ENCODE data around the gene ATP6V0A4.
"Not testable (repeated sequence)": the region's sequence is repeated elsewhere in the genome, so short reads cannot be mapped to it uniquely, and the experiment has no call there.

The ATP6V0A4 gene

DNA sequence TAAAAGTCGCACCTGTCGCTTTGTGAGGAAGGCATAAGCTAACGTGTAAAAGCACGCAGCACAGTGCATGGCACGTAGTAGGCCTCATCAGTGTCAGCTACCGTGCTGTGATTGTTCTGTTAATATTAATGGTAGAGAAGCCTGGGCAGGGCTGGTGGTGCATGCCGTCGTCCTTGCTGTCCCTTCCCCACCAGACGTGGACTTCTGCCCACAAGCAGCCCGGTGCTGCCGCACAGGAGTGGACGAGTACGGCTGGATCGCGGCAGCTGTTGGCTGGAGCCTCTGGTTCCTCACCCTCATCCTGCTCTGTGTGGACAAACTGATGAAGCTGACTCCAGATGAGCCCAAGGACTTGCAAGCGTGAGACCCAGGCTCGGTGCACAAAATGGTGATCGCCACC is 4.7 kb upstream of the ATP6V0A4 start:
- DNase-seq (ENCODE audit: low read depth in 2 of 2), result no peak

DNA sequence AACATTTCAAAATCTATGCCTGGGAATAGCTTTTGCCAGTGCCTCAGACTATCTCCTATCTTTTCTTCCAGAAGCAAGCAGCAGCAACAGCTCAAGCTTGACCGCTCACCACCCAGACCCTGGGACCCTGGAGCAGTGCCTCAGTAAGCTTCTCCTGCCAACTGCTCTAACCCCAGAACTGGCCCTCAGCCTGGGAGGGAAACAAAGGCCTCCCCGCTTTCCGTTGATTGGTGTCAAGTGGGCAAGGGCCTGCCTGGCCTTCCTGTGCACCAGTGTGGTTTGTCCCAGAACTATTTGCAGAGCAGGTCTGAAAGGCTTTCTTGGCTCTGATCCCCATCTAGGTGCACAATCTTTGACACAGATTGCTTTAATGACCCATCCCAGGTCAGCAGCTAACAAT is 3.3 kb upstream of the ATP6V0A4 start:
- DNase-seq (ENCODE audit: low read depth in 2 of 2), result no peak

GRCh38 chr7:138799336-138800000 is 1.5 kb upstream of the ATP6V0A4 start:
- no peak for DNase-seq (ENCODE audit: low read depth in 2 of 2)

DNA sequence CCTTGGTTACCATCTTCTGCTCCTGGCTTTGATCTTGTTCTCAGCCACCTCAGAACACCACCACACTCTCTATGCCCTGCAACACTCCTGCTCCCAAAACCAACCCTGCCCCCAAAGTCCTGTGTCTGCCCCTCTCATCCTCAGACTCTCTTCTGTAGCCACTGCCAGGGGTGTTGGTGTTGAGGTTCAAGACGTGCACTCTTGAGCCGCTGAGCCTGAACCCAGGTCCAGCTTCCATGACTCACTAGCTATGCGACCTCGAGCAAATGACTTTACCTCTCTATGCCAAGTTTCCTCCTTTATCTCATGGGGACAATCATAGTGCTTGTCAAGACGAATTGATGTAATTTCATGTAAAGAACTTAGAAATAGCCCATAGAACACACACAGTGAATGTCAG is 840 bp upstream of the ATP6V0A4 start:
- DNase-seq (ENCODE audit: low read depth in 2 of 2), result no peak

- DNase-seq (ENCODE audit: low read depth in 2 of 2), result not testable (repeated sequence)
Measured at GRCh38 chr7:138797046-138797445, 950 bp downstream of the ATP6V0A4 start.

DNA sequence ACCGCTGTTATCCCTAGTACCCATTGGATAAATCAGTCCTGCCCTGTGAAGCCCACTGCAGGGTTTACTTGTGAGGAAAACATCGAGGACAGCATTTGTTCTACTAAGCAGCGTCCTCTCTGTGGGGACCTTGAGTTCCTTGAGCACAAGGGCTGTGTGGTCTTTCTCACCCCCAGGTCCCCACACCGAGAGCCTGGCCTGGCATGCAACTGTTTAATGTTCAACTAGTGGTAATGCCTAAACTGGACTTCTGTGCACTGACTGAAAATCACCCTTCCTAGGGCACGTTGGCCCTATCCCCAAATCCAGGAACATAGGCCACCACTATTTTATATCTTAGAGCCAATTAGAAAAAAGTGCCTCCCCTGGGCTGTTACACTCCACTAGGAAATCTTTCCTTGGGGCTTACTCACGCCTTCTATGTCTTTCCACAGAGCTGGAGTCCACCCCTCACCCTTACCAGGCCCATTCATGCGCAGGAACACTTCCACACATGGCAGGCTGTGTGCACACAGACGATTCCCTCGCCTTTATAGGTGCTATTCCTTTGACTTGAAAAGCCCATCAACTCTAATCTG is 1.9 kb downstream of the ATP6V0A4 start:
- DNase-seq (ENCODE audit: low read depth in 2 of 2), result no peak

DNA sequence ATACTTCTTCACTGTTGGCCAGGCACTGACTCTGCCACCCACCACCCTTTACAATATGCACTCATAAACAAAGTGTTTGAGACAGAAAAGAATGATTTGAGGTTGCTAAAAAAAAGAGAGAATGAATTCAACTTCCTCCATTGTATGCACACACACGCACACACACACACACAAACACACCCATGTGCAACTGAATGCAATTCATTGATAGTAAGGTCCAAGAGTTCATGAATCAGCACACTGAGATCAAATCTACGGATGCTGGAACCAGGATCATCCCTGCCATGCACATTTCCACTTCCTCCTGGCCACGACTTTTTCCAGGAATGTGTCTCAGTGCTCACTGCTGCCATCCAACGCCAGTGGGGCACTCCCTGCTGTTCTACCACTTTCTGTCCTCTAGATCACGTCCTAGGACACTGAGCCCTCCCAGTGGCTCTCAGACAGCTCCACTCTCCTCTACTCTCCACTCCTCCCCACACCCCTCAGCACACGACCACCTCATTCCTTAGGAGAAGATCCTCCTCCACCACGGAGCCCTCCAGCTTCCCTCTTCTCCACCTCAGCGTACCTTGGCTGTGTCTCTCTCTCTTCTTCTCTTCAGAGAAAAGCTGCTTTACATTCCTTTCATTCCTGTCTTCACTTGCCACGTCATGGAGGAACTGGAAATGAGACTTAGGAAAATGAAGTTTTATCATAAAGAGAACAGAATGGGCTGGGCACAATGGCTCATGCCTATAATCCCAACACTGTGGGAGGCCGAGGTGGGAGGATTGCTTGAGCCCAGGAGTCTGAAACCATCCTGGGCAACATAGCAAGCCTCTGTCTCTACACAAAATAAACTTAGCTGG is 12.2 kb downstream of the ATP6V0A4 start:
- no peak for DNase-seq (ENCODE audit: low read depth in 2 of 2)

GRCh38 chr7:138784692-138785091 is 13.3 kb downstream of the ATP6V0A4 start:
- DNase-seq (ENCODE audit: low read depth in 2 of 2), result no peak

- DNase-seq (ENCODE audit: low read depth in 2 of 2), result no peak
Measured at GRCh38 chr7:138781004-138781403, 17.0 kb downstream of the ATP6V0A4 start.

GRCh38 chr7:138776166-138776833 is 21.7 kb downstream of the ATP6V0A4 start:
- DNase-seq (ENCODE audit: low read depth in 2 of 2), result no peak

- DNase-seq (ENCODE audit: low read depth in 2 of 2), result no peak
Measured at GRCh38 chr7:138773817-138774216, 24.2 kb downstream of the ATP6V0A4 start.

DNA sequence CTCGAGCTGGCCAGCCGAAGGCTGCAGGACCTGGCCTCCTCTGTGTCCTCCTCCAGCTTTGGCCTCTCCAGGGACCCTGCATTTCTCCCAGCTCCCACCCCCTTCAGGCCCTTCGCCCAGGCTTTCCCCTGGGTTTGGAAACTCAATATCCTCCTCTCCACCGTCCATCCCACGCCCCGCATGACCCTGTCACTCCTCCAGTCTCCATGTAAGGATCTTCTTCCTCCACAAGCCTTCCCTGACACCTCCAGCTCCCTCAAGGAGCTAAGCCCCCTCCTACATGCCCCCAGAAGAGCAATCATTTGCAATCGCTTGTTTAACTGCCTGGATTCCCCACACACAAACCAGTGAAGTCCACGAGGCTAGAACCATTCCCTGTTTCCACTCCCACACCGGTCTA is 24.8 kb downstream of the ATP6V0A4 start:
- no peak for DNase-seq (ENCODE audit: low read depth in 2 of 2)

DNA sequence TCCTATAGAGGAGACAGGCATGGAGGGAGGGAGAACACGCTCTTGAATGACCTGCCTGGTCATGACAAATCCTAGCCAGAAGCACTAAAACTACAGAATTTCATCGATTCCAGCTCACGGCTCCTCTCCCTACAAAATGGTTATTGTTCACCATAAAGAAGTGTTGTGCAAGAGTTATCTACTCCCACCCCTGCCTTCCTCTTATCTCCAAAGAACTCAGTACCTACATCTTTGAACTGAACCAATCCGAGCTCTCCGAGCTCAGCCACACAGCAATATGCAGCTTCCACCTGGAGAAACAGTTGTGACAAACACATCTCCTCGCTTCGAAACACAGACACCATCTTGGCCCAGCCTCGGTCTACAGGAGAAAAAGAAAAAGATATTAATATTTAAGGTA is 27.1 kb downstream of the ATP6V0A4 start:
- no peak for DNase-seq (ENCODE audit: low read depth in 2 of 2)

GRCh38 chr7:138768241-138768640 is 29.8 kb downstream of the ATP6V0A4 start:
- no peak for DNase-seq (ENCODE audit: low read depth in 2 of 2)

- DNase-seq (ENCODE audit: low read depth in 2 of 2), result no peak
Measured at GRCh38 chr7:138756591-138757242, 41.3 kb downstream of the ATP6V0A4 start.

- no peak for DNase-seq (ENCODE audit: low read depth in 2 of 2)
Measured at GRCh38 chr7:138755842-138756590, 42.0 kb downstream of the ATP6V0A4 start.

DNA sequence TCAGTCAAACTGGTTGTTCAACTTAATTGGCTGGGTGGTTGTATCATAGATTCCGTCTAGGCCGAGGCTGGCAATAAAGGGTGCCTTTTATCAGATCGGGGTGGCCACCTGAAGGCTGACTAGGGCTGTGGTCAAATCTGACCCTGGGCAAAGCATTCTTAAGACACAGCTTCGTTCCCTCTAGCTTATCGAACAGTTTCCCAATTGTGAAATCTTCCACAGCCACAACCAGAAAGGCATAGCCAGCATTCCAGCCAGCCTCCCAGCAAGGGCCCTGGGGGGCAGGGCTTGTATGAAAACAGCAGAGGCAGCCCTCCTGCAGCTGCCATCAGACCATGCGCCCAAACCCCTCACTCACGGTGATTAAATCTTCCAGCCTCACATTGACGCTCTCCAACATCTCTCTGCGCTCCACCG is 42.7 kb downstream of the ATP6V0A4 start:
- no peak for DNase-seq (ENCODE audit: low read depth in 2 of 2)

DNA sequence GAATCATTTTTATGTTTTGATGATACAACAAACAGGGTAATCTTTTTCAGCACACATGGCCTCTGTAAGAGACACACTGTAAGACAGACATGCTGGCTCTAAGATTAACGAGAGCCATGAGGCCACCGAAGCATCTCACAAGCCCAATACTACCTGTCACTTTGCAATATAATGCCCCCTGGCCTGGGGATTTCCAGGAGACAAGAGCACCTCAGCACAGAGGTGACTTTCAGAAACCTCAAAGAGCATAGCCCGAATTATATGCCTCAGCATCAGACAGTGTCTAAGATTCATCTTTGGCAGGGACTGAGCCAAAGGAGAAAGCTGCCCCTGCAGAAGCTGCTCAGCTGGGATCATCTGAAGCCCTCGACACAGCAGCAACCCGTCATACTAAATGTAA is 44.4 kb downstream of the ATP6V0A4 start:
- DNase-seq (ENCODE audit: low read depth in 2 of 2), result no peak

- DNase-seq (ENCODE audit: low read depth in 2 of 2), result no peak
Measured at GRCh38 chr7:138753150-138753518, 44.9 kb downstream of the ATP6V0A4 start.

DNA sequence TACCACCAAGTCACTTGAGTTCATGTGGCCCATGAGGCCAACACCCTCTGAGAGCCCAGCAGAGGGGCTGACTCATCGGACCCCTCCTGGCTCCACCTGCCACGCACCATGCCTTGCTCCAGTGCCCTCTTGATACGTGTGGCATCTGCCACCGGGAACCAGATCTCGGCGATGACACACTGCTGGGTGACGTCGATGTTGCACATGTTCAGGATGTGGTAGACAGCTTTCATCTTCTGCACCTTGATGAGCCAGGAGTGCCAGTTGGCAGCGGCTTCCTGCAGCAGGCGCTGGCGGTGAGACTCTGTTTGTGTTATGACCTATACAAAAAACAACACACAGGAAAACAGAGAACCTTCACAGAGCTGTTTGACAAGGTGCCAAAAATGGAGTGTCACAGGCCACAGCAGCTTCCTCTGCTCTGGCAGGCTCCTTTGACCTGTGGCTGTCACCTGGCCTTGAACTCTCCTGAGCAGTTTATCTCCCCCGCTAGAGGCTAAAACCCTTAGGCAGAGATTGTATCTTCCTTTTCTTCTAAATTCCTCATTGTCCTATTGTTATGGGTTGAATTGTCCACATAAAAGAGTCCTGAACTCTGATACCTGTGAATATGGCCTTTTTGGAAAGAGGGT is 45.4 kb downstream of the ATP6V0A4 start:
- no peak for DNase-seq (ENCODE audit: low read depth in 2 of 2)

Data from fibroblast of skin of left biceps (primary cell).